Measurements from ENCODE around the gene WDR1.

WDR1 gene

DNA sequence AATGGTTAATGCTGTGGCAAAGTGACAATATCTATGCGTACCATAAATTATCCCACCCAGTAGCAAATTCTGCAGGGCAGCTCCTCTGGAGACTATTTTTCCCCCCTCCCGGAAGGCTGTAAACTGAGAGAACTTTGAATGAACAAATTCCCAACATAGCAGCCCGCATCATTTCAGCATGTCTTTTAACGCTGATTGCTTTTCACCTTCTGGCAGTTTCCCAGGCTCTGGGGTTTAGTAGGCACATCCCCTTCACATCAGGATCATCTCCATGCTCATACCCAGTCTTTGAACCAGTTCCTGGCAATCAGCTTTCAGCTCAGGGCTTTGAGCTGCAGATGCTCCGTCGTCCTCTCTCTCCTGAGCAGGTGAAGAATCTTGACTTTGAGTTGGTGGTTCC lies 26.6 kb upstream of the WDR1 start:
- Histone ChIP-seq H3K27me3 (ENCODE audit: control insufficient read depth, low read length) (peaks cover 31% of the 10 kb centered on the region), H3K27ac (ENCODE audit: low read depth, low read length) (no peak overlapping the region), H3K79me2 (ENCODE audit: control insufficient read depth, low read length) (no peaks in the 10 kb centered on the region), H3K9me2 (replicated peaks; ENCODE audit: control insufficient read depth, low read length) (no peaks in the 10 kb centered on the region), H3K4me3 (ENCODE audit: low read length) (no peak overlapping the region), H4K20me1 (ENCODE audit: control insufficient read depth, insufficient read depth, low read depth, low read length) (no peaks in the 10 kb centered on the region), H3K36me3 (ENCODE audit: control insufficient read depth, low read length) (no peaks in the 10 kb centered on the region), H3K9me3 (ENCODE audit: control insufficient read depth, insufficient read depth, low read length) (no peaks in the 10 kb centered on the region), H3K4me2 (ENCODE audit: low read length) (no peak overlapping the region), H3F3A (ENCODE audit: control insufficient read depth, insufficient read depth) (no peaks in the 10 kb centered on the region), H3K4me1 (ENCODE audit: control insufficient read depth, low read length) (peaks cover 7% of the 10 kb centered on the region; the same call in 1 of the 2 replicates)
- TF ChIP-seq CTCF (IDR thresholded peaks at IDR 0.05; ENCODE audit: low read depth, low read length, poor library complexity, severe bottlenecking) (no peak), EZH2phosphoT487 (IDR thresholded peaks at IDR 0.05; ENCODE audit: borderline replicate concordance, low read length) (no peak)

GRCh38 chr4:10140866-10141759 lies 24.5 kb upstream of the WDR1 start:
- no peaks in the 10 kb centered on the region for H3K79me2 ChIP-seq (ENCODE audit: control insufficient read depth, low read length)
- no peak for TF ChIP-seq EZH2phosphoT487 (IDR thresholded peaks at IDR 0.05; ENCODE audit: borderline replicate concordance, low read length)
- TF ChIP-seq CTCF (IDR thresholded peaks at IDR 0.05; ENCODE audit: low read depth, low read length, poor library complexity, severe bottlenecking): peak; percentile 16
- no peaks in the 10 kb centered on the region for H3K36me3 ChIP-seq (ENCODE audit: control insufficient read depth, low read length)
- H4K20me1 ChIP-seq (ENCODE audit: control insufficient read depth, insufficient read depth, low read depth, low read length): no peaks in the 10 kb centered on the region
- H3K9me2 ChIP-seq (replicated peaks; ENCODE audit: control insufficient read depth, low read length): no peaks in the 10 kb centered on the region
- no peak overlapping the region for H3K4me2 ChIP-seq (ENCODE audit: low read length)
- no peak overlapping the region for H3K27ac ChIP-seq (ENCODE audit: low read depth, low read length)
- H3F3A ChIP-seq (ENCODE audit: control insufficient read depth, insufficient read depth): no peaks in the 10 kb centered on the region
- H3K9me3 ChIP-seq (ENCODE audit: control insufficient read depth, insufficient read depth, low read length): no peaks in the 10 kb centered on the region
- peaks cover 7% of the 10 kb centered on the region; the same call in 1 of the 2 replicates for H3K4me1 ChIP-seq (ENCODE audit: control insufficient read depth, low read length)
- no peak overlapping the region for H3K4me3 ChIP-seq (ENCODE audit: low read length)
- H3K27me3 ChIP-seq (ENCODE audit: control insufficient read depth, low read length): peaks cover 27% of the 10 kb centered on the region

GRCh38 chr4:10139518-10139917 lies 22.9 kb upstream of the WDR1 start:
- Histone ChIP-seq H3K4me2 (ENCODE audit: low read length) (no peak overlapping the region), H3F3A (ENCODE audit: control insufficient read depth, insufficient read depth) (no peaks in the 10 kb centered on the region), H3K27me3 (ENCODE audit: control insufficient read depth, low read length) (peaks cover 24% of the 10 kb centered on the region), H3K27ac (ENCODE audit: low read depth, low read length) (no peak overlapping the region), H3K4me1 (ENCODE audit: control insufficient read depth, low read length) (no peaks in the 10 kb centered on the region), H3K9me3 (ENCODE audit: control insufficient read depth, insufficient read depth, low read length) (no peaks in the 10 kb centered on the region), H3K79me2 (ENCODE audit: control insufficient read depth, low read length) (no peaks in the 10 kb centered on the region), H3K9me2 (replicated peaks; ENCODE audit: control insufficient read depth, low read length) (no peaks in the 10 kb centered on the region), H4K20me1 (ENCODE audit: control insufficient read depth, insufficient read depth, low read depth, low read length) (no peaks in the 10 kb centered on the region), H3K4me3 (ENCODE audit: low read length) (no peak overlapping the region), H3K36me3 (ENCODE audit: control insufficient read depth, low read length) (no peaks in the 10 kb centered on the region)
- TF ChIP-seq CTCF (IDR thresholded peaks at IDR 0.05; ENCODE audit: low read depth, low read length, poor library complexity, severe bottlenecking) (no peak), EZH2phosphoT487 (IDR thresholded peaks at IDR 0.05; ENCODE audit: borderline replicate concordance, low read length) (no peak)

All from DOHH2 (cell line).